Measurements from ENCODE around the gene RFTN1. TPM values are rescaled to one million over a fixed set of nuclear protein-coding genes. Genes with fewer than 3 reads are reported as not detected.

RFTN1 gene
- total RNA-seq, 2 experiments from 2014 or later = 59.9 to 63.4 TPM

DNA sequence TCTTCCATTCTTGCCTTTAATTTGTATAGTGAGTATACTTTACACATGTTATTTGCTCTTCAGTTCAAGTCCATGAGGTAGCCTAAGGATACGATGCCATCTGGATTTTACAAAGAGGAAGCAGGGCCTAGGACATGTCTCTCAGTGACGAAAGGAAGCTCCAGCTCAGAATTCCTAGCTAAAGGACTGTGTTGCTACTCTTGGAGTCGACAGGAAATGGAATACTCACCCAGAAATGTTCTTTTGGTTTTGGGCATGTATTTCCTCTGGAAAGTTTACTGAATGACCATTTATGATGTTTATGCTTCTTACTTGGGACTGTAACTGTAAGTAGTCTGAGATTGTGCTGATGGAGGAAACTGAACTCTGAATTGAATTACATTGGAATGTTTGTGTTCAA lies 236.0 kb downstream of the RFTN1 start:
- POLR2A ChIA-PET = interaction anchor here (0.8 kb wide), 1 partner anchor 9 kb away, joined by 3 read pairs; no protein-coding TSS in a partner anchor
- CTCF ChIA-PET = interaction anchor here (1.1 to 1.2 kb wide), 2 partner anchors 8 to 9 kb away, joined by 3 read pairs; no protein-coding TSS in a partner anchor
- ATAC-seq (no peak), DNase-seq (no peak)
- no peak overlapping the region for H3K4me3 Mint-ChIP-seq
- H3K4me1 Mint-ChIP-seq (ENCODE audit: low read depth) = no peaks in the 10 kb centered on the region
- H3K36me3 Mint-ChIP-seq (ENCODE audit: low read depth) = peaks cover 23% of the 10 kb centered on the region
- H3K9me3 Mint-ChIP-seq (ENCODE audit: insufficient read depth) = no peaks in the 10 kb centered on the region
- H3K27ac Mint-ChIP-seq = no peak overlapping the region
- no peaks in the 10 kb centered on the region for H3K27me3 Mint-ChIP-seq (ENCODE audit: low read depth)

DNA sequence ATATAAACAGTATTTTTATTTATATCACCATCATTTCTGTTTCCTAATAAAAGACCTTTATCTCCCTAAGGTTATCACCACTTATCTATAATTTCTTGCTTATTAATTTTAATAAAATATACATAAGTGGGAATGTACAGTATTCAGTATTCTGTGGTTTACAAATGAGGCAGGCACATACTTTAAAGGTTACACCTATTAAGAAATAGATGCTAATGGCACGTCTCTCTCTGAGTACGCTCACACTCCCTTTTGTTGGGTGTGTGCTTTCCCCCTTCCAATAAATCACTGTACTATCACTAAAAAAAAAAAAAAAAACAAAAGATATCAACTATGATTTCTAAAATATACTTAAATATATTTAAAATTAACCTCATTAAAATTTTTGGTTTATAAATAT lies 239.6 kb downstream of the RFTN1 start:
- peaks cover under 1% of the 10 kb centered on the region for H3K4me1 Mint-ChIP-seq (ENCODE audit: low read depth)
- no peak for ATAC-seq
- CTCF ChIA-PET = interaction anchor here (1.1 to 2.0 kb wide), 3 partner anchors 9 to 26 kb away, joined by 3 to 6 read pairs (median 3); no protein-coding TSS in a partner anchor
- no peak overlapping the region for H3K4me3 Mint-ChIP-seq
- POLR2A ChIA-PET = interaction anchor here (1.6 kb wide), 1 partner anchor 12 kb away, joined by 6 read pairs; no protein-coding TSS in a partner anchor
- DNase-seq = no peak
- H3K9me3 Mint-ChIP-seq (ENCODE audit: insufficient read depth) = no peaks in the 10 kb centered on the region
- H3K36me3 Mint-ChIP-seq (ENCODE audit: low read depth) = peaks cover 33% of the 10 kb centered on the region
- no peak overlapping the region for H3K27ac Mint-ChIP-seq
- no peaks in the 10 kb centered on the region for H3K27me3 Mint-ChIP-seq (ENCODE audit: low read depth)

DNA sequence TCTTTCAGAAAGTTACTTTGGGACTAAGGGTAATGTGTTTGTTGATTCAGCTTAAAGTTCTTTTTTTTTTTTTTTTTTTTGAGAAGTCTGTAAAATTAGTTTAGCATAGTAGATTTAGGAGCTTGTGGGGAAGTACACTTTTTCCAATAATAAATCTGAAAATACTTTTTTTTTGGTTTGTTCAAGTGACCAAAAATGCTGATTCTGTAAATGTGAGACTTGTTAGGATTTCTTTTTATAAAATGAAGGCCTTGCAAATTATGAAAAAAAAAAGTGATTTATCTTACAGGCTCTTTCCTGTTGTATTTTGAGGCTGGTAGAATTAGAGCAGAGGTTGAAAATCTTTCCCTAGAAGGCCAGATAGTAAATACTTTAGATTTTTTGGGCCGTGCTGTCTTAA lies 240.9 kb downstream of the RFTN1 start:
- CTCF ChIA-PET = interaction anchor here (1.0 to 9.7 kb wide), 7 partner anchors 11 to 278 kb away, joined by 3 to 114 read pairs (median 13); no protein-coding TSS in a partner anchor
- POLR2A ChIA-PET = interaction anchor here (1.6 kb wide), 1 partner anchor 13 kb away, joined by 6 read pairs; no protein-coding TSS in a partner anchor

DNA sequence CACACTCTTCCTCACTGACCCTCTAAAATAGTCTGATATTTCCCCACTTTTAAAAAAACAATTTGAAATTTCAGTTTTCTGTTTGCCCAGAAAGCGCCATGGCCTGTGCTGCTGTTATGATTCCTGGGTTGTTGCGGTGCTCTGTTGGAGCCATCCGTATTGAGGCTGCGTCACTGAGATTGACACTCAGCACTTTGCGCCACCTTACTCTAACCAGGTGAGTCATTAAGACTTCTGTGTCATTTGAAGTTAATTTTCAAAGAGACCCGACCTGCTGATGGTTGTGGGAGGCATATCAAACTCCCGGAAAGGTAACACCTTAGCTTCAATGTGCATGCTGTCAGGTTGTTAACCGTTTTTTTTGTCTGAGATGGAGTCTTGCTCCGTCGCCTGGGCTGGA lies 242.6 kb downstream of the RFTN1 start:
- DNase-seq = no peak
- Mint-ChIP-seq H3K27ac (no peak overlapping the region), H3K27me3 (ENCODE audit: low read depth) (no peaks in the 10 kb centered on the region), H3K9me3 (ENCODE audit: insufficient read depth) (no peaks in the 10 kb centered on the region), H3K4me3 (no peak overlapping the region), H3K36me3 (ENCODE audit: low read depth) (peaks cover 27% of the 10 kb centered on the region), H3K4me1 (ENCODE audit: low read depth) (peaks cover 22% of the 10 kb centered on the region)
- ChIA-PET CTCF (interaction anchor here (2.5 to 9.7 kb wide), 4 partner anchors 12 to 280 kb away, joined by 13 to 114 read pairs (median 61); no protein-coding TSS in a partner anchor), POLR2A (no interaction called here)
- ATAC-seq = no peak

More for the DNA sequence above, 240.9 kb downstream of the RFTN1 start:
- no peak overlapping the region for H3K27ac Mint-ChIP-seq
- ATAC-seq (no peak), DNase-seq (no peak)
- peaks cover 29% of the 10 kb centered on the region for H3K36me3 Mint-ChIP-seq (ENCODE audit: low read depth)
- no peaks in the 10 kb centered on the region for H3K9me3 Mint-ChIP-seq (ENCODE audit: insufficient read depth)
- no peak overlapping the region for H3K4me3 Mint-ChIP-seq
- H3K4me1 Mint-ChIP-seq (ENCODE audit: low read depth) = peaks cover 7% of the 10 kb centered on the region
- no peaks in the 10 kb centered on the region for H3K27me3 Mint-ChIP-seq (ENCODE audit: low read depth)

DNA sequence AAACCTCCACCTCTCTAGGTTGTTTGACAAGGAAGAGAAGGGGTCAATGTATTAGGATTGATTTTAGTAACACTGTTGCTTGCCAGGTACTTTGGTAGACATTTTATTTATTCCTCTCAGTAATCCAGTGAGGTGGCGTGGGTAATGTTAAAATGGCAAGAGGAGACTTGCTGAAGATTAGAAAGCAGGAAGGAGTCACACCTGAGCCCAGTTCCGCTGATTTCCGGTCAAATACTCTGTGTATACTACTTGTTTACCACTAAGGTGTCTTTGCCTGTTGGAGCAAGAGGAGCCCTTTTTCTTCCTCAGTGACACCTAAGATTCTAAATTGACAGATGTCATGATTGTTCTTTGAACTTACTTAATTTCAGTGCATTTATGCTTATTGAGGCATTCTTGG lies 246.8 kb downstream of the RFTN1 start:
- H3K27ac Mint-ChIP-seq = peak overlapping the region; percentile 22

More for the DNA sequence above, 246.8 kb downstream of the RFTN1 start:
- ChIA-PET CTCF (interaction anchor here (0.9 to 9.7 kb wide), 9 partner anchors 16 to 288 kb away, joined by 3 to 114 read pairs (median 7); no protein-coding TSS in a partner anchor), POLR2A (interaction anchor here (1.3 kb wide), 1 partner anchor 46 kb away, joined by 3 read pairs; no protein-coding TSS in a partner anchor)
- DNase-seq = no peak
- Mint-ChIP-seq H3K27me3 (ENCODE audit: low read depth) (no peaks in the 10 kb centered on the region), H3K4me3 (no peak overlapping the region), H3K4me1 (ENCODE audit: low read depth) (peaks cover 30% of the 10 kb centered on the region), H3K36me3 (ENCODE audit: low read depth) (peaks cover 14% of the 10 kb centered on the region), H3K9me3 (ENCODE audit: insufficient read depth) (no peaks in the 10 kb centered on the region)
- ATAC-seq = no peak

Other genes with a start within 250 kb of the RFTN1 start
- 10 to 100 TPM; 18.2 to 20.5 TPM for gene DPH3, start 248.8 kb downstream of the RFTN1 start, total RNA-seq
- 10 to 100 TPM; 68.2 to 69.1 TPM for gene OXNAD1, start 248.5 kb downstream of the RFTN1 start, total RNA-seq
- not detected for gene DAZL, start 91.7 kb upstream of the RFTN1 start, total RNA-seq